HEK293 (cell line): ENCODE results near the gene EYA2.

ENCODE experiments used
- CTCF ChIP-seq: fragments of 450-650 bp; formaldehyde crosslinking; IDR thresholded peaks from 2 replicates; pipeline ENCODE4 v1.5.1; 2016; ENCODE audit warnings: missing biosample characterization, missing genetic modification characterization
- YY1 ChIP-seq: fragments of 450-650 bp; formaldehyde crosslinking; IDR thresholded peaks from 2 replicates; pipeline ENCODE4 v1.5.1; 2018; ENCODE audit warnings: missing biosample characterization, missing genetic modification characterization
- ZFHX2 ChIP-seq: fragments of 450-650 bp; formaldehyde crosslinking; conservative IDR thresholded peaks from 2 replicates; pipeline ENCODE4 v1.5.1; 2016; ENCODE audit warnings: missing biosample characterization, missing genetic modification characterization
- TF ChIP-seq, protein P1 (sequence below): sonication (generic); formaldehyde crosslinking; IDR thresholded peaks from 2 replicates; pipeline ENCODE4 v1.8.1; 2022; ENCODE audit warnings: mild to moderate bottlenecking, moderate library complexity, missing genetic modification reagents

GRCh38 chr20:46991168-46991567 is 96.5 kb downstream of the EYA2 start:
- no peak for TF ChIP-seq ZFHX2 (tag by site-specific recombination)
- TF ChIP-seq, protein P1, sequence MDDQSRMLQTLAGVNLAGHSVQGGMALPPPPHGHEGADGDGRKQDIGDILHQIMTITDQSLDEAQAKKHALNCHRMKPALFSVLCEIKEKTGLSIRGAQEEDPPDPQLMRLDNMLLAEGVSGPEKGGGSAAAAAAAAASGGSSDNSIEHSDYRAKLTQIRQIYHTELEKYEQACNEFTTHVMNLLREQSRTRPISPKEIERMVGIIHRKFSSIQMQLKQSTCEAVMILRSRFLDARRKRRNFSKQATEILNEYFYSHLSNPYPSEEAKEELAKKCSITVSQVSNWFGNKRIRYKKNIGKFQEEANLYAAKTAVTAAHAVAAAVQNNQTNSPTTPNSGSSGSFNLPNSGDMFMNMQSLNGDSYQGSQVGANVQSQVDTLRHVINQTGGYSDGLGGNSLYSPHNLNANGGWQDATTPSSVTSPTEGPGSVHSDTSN (CRISPR knock-in tag): no peak
- TF ChIP-seq CTCF (tag by site-specific recombination): no peak
- TF ChIP-seq YY1 (tag by site-specific recombination): no peak
